B cell (primary cell): ENCODE results near the gene XDH. TPM values are rescaled to one million over a fixed set of nuclear protein-coding genes. Genes with fewer than 3 reads are reported as not detected.

Source experiments
- ATAC-seq: fragments of 200-7000 bp; cut with Tn5 transposase; one replicate; pipeline ENCODE4 v1.10.0; 2021; ENCODE audit warnings: low read depth, mild to moderate bottlenecking, moderate number of reproducible peaks, moderate library complexity
- CTCF ChIA-PET: fragments of 350-600 bp; sonication (Branson Sonifier 250); formaldehyde crosslinking; loops from one replicate; lab custom pipeline; 2021; ENCODE audit warnings: antibody characterized with exemption, inconsistent platforms; lab: Charles Lee
- POLR2A ChIA-PET: fragments of 350-600 bp; sonication (Branson Sonifier 250); formaldehyde crosslinking; loops from one replicate; lab custom pipeline; 2021; ENCODE audit warnings: antibody characterized with exemption; lab: Charles Lee
- DNase-seq: peaks from one replicate; pipeline ENCODE4 v3.0.0; 2013
- H2AFZ ChIP-seq: 2 replicates; pipeline ENCODE4 v1.6.1; 2012; ENCODE audit warnings: mild to moderate bottlenecking, low read depth, low read length; ENCODE audit not compliant: insufficient read depth, poor library complexity, severe bottlenecking
- H3K27ac ChIP-seq, 2 donors: 1 replicate in 1 of 2; 2 replicates in 1 of 2; pipeline ENCODE4 v1.5.1; 2012 to 2013; ENCODE audit warnings: low read length in 2 of 2, mild to moderate bottlenecking in 2 of 2, moderate library complexity in 1 of 2
- H3K27me3 ChIP-seq, 4 experiments: fragments of 200-600 bp in 1 of 4; sonication (generic) in 1 of 4; replicated peaks in 1 of 4; 1 replicate in 2 of 4; 2 replicates in 2 of 4; pipeline versions ENCODE4 v1.6.1 to v1.7.0; 2013 to 2016; ENCODE audit warnings: low read length in 3 of 4, mild to moderate bottlenecking in 2 of 4, mixed read lengths in 1 of 4, moderate library complexity in 1 of 4; ENCODE audit not compliant: insufficient read depth in 4 of 4, control insufficient read depth in 3 of 4; ENCODE audit errors: control extremely low read depth in 1 of 4
- H3K36me3 ChIP-seq, 2 experiments: replicated peaks in 1 of 2; 1 replicate in 1 of 2; 2 replicates in 1 of 2; pipeline versions ENCODE4 v1.6.1 to v1.7.1; 2013; ENCODE audit warnings: low read length in 1 of 2; ENCODE audit not compliant: insufficient read depth in 2 of 2, control insufficient read depth in 1 of 2; ENCODE audit errors: control extremely low read depth in 1 of 2, extremely low read depth in 1 of 2
- H3K4me1 ChIP-seq, 2 donors: fragments of 200-600 bp in 1 of 2; sonication (generic) in 1 of 2; 1 replicate in 1 of 2; 2 replicates in 1 of 2; pipeline versions ENCODE4 v1.5.1 to v1.6.1; 2013 to 2017; ENCODE audit warnings: low read length in 2 of 2; ENCODE audit not compliant: control insufficient read depth in 2 of 2, insufficient read depth in 2 of 2
- H3K4me2 ChIP-seq: replicated peaks from 2 replicates; pipeline ENCODE3; 2012; ENCODE audit warnings: mild to moderate bottlenecking, low read depth, low read length; ENCODE audit not compliant: poor library complexity, severe bottlenecking
- H3K4me3 ChIP-seq, 5 experiments: fragments of 200-600 bp in 1 of 5; sonication (generic) in 1 of 5; 1 replicate in 3 of 5; 2 replicates in 2 of 5; pipeline versions ENCODE4 v1.5.1 to v1.7.0; 2011 to 2016; ENCODE audit warnings: low read length in 4 of 5, mild to moderate bottlenecking in 4 of 5, low read depth in 2 of 5, control low read depth in 1 of 5, moderate library complexity in 1 of 5; ENCODE audit not compliant: insufficient read depth in 1 of 5; ENCODE audit errors: control extremely low read depth in 1 of 5, extremely low read depth in 1 of 5
- H3K79me2 ChIP-seq: fragments of 200-600 bp; sonication (generic); one replicate; pipeline ENCODE4 v1.6.0; 2016; ENCODE audit warnings: low read length; ENCODE audit not compliant: control insufficient read depth, insufficient read depth
- H3K9ac ChIP-seq: fragments of 200-600 bp; sonication (generic); 2 replicates; pipeline ENCODE4 v1.6.1; 2017; ENCODE audit warnings: mild to moderate bottlenecking, low read length, moderate library complexity
- H3K9me3 ChIP-seq, 3 donors: one replicate each; pipeline versions ENCODE4 v1.6.1 to v1.7.1; 2013; ENCODE audit warnings: low read length in 2 of 3; ENCODE audit not compliant: control insufficient read depth in 2 of 3, insufficient read depth in 1 of 3; ENCODE audit errors: control extremely low read depth in 1 of 3
- H4K20me1 ChIP-seq: 2 replicates; pipeline ENCODE4 v1.6.0; 2012; ENCODE audit warnings: mild to moderate bottlenecking, low read length; ENCODE audit not compliant: insufficient read depth, control insufficient read depth, poor library complexity, severe bottlenecking
- H3K27ac Mint-ChIP-seq: one replicate; pipeline ENCODE4 v1.8.0; 2021; ENCODE audit warnings: mixed read lengths
- H3K27me3 Mint-ChIP-seq: one replicate; pipeline ENCODE4 v1.8.0; 2021; ENCODE audit warnings: mixed read lengths
- H3K4me1 Mint-ChIP-seq: one replicate; pipeline ENCODE4 v1.8.0; 2021; ENCODE audit warnings: mixed read lengths
- H3K4me3 Mint-ChIP-seq: one replicate; pipeline ENCODE4 v1.8.0; 2021; ENCODE audit warnings: mixed read lengths
- H3K9me3 Mint-ChIP-seq: one replicate; pipeline ENCODE4 v1.8.0; 2022; ENCODE audit warnings: mixed read lengths; ENCODE audit not compliant: insufficient read depth
- EZH2 ChIP-seq: IDR thresholded peaks from 2 replicates; pipeline ENCODE4 v1.6.1; 2012; ENCODE audit warnings: borderline replicate concordance, low read depth, mild to moderate bottlenecking, moderate library complexity, low read length; ENCODE audit not compliant: insufficient read depth, poor library complexity, severe bottlenecking
- WGBS: methylation state at CpG from one replicate; pipeline ENCODE4 v1.1.5; 2013; ENCODE audit warnings: missing lambda C conversion rate; ENCODE audit not compliant: insufficient coverage; 5-methylcytosine and 5-hydroxymethylcytosine counted together
- intact Hi-C: fragments of 100-400 bp; cut with micrococcal nuclease; formaldehyde crosslinking; loops from one replicate; pipeline ENCODE4 v1.10.0; 2022
- polyA plus RNA-seq: library from polyadenylated mRNA; depleted of rRNA; stranded (reverse); fragments of >200 nt; gene quantifications from 2 replicates; pipeline ENCODE4 v1.2.3, GENCODE V29; 2012
- total RNA-seq, 2 donors: library from RNA; stranded (reverse); fragments of 120-200 nt in 1 of 2; gene quantifications; 1 replicate in 1 of 2; 2 replicates in 1 of 2; pipeline versions ENCODE4 v1.2.3 to v1.2.4, GENCODE V29; 2013 to 2022
- TF ChIP-seq, protein P1 (sequence below): fragments of 200-600 bp; IDR thresholded peaks from one replicate; pipeline ENCODE4 v1.8.0; 2022; ENCODE audit warnings: antibody characterized with exemption, mild to moderate bottlenecking

Gene XDH
- total and polyA plus RNA-seq, 2 donors (not counting 1 experiment from before 2014, with no cell fraction given) = not detected

DNA sequence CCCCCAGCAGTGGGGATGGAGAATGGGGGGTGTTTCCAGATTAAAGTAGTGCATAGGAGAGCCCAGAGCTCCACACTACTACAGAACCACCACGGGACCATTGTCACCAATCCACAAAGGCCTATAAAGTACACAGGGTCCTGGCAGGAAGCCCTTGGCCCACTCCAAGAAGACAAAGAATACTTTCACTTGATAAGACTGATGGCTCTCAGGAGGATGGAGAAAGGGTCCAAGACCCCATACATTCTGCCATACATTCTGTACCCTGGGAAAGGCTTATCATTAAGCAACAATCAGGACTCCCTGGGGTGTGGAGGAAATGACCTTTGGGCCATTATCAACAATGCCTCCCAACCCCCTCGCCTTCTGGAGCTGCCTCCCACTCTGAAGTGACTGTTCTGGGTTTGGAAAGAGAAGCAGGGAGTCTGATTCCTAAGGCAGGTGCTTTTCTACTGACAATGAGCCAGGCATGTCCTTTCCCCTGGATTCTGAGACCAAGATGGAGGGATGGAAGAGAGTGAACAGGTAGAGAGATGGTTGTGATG, 85.4 kb downstream of the XDH start:
- POLR2A ChIA-PET = no interaction called here
- Histone ChIP-seq H3K79me2 (no peaks in the 10 kb centered on the region), H3K27me3 (peaks cover 0 to 6% (median 2%) of the 10 kb centered on the region in 4 experiments), H3K9me3 (no peaks in the 10 kb centered on the region), H3K4me1 (peaks cover 5 to 14% of the 10 kb centered on the region in 2 donors), H3K36me3 (no peaks in the 10 kb centered on the region), H3K4me2 (no peak overlapping the region), H3K4me3 (no peak overlapping the region), H3K9ac (no peak overlapping the region), H3K27ac (no peak overlapping the region), H2AFZ (no peak overlapping the region), H4K20me1 (no peaks in the 10 kb centered on the region)
- ATAC-seq (no peak), DNase-seq (no peak)
- Mint-ChIP-seq H3K4me3 (no peak overlapping the region), H3K27ac (no peak overlapping the region), H3K27me3 (no peaks in the 10 kb centered on the region), H3K4me1 (peaks cover 23% of the 10 kb centered on the region), H3K9me3 (no peaks in the 10 kb centered on the region)
- intact Hi-C loops = no loop called here
- WGBS = no CpG with 5 or more reads among the region's 2 CpGs
- CTCF ChIA-PET = interaction anchor here (0.8 to 10.3 kb wide), 12 partner anchors 11 to 1164 kb away, joined by 3 to 260 read pairs (median 5); partner anchors contain the start of genes EHD3 and GALNT14
- TF ChIP-seq EZH2 = no peak
- TF ChIP-seq, protein P1, sequence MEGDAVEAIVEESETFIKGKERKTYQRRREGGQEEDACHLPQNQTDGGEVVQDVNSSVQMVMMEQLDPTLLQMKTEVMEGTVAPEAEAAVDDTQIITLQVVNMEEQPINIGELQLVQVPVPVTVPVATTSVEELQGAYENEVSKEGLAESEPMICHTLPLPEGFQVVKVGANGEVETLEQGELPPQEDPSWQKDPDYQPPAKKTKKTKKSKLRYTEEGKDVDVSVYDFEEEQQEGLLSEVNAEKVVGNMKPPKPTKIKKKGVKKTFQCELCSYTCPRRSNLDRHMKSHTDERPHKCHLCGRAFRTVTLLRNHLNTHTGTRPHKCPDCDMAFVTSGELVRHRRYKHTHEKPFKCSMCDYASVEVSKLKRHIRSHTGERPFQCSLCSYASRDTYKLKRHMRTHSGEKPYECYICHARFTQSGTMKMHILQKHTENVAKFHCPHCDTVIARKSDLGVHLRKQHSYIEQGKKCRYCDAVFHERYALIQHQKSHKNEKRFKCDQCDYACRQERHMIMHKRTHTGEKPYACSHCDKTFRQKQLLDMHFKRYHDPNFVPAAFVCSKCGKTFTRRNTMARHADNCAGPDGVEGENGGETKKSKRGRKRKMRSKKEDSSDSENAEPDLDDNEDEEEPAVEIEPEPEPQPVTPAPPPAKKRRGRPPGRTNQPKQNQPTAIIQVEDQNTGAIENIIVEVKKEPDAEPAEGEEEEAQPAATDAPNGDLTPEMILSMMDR = no peak

DNA sequence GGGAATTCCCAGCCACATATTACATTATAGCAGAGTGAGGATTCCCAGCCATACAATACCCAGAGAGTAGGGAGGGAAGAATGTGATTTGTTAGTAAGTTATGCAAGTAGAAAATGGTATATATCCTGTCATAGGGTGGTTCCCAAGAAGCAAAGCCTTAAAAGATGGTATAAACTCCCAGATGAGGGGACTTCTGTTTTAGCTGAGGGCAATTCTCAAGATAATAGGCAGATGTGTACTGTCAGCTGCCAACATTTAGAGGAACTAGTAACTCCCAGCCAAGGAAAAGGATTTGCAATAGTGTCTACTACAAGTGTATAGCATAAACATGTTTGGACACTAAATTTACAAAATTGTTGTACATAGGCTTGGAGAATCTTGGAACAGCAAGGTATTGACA, 86.5 kb downstream of the XDH start:
- no peaks in the 10 kb centered on the region for H3K9me3 Mint-ChIP-seq
- Histone ChIP-seq H3K4me1 (peaks cover 9 to 12% of the 10 kb centered on the region in 2 donors), H3K79me2 (no peaks in the 10 kb centered on the region), H3K4me3 (no peak overlapping the region), H3K27ac (no peak overlapping the region), H3K9ac (no peak overlapping the region), H3K36me3 (no peaks in the 10 kb centered on the region), H4K20me1 (no peaks in the 10 kb centered on the region), H3K4me2 (no peak overlapping the region), H3K9me3 (no peaks in the 10 kb centered on the region), H2AFZ (no peak overlapping the region), H3K27me3 (peaks cover 0 to 4% (median 0%) of the 10 kb centered on the region in 4 experiments)
- ChIA-PET POLR2A (no interaction called here), CTCF (interaction anchor here (1.3 to 10.3 kb wide), 3 partner anchors 159 to 615 kb away, joined by 3 to 260 read pairs (median 115); no protein-coding TSS in a partner anchor)
- no peak overlapping the region for H3K4me3 Mint-ChIP-seq
- peaks cover 31% of the 10 kb centered on the region for H3K4me1 Mint-ChIP-seq
- ATAC-seq (no peak), DNase-seq (no peak)
- no peak overlapping the region for H3K27ac Mint-ChIP-seq
- intact Hi-C loops = no loop called here
- TF ChIP-seq EZH2 = no peak
- TF ChIP-seq, protein P1 = no peak
- no peaks in the 10 kb centered on the region for H3K27me3 Mint-ChIP-seq
